Measurements from ENCODE around the gene PIGQ. TPM values are rescaled to one million over a fixed set of nuclear protein-coding genes. Genes with fewer than 3 reads are reported as not detected.

Gene PIGQ
- total RNA-seq, 4 donors from 2014 or later = 10.0 to 56.9 (median 30.7) TPM

DNA sequence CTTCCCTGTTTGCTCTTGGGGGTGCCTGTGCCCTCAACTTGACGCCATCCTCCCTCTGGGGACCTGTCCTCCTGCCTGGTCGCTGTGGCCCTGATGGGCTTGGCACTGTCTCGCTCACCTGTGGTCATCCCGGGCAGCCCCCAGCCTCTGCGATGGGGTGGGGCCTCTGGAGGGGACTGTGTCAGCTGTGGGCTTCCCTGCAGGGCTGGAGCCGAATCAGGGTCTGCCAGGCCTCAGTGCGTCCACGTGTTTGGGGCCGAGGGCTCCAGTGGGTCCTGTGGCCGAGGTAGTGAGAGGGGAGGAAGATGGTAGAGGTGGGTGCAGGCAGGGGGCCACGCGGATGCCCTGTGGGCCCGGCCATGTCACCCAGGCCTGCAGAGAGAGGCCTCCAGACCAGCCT is 8.0 kb downstream of the PIGQ start:
- Histone ChIP-seq H3K4me1 (no peaks in the 10 kb centered on the region), H3K36me3 (no peaks in the 10 kb centered on the region), H3K9me3 (no peaks in the 10 kb centered on the region), H3K4me3 (no peak overlapping the region), H3K27ac (no peak overlapping the region), H3K27me3 (no peaks in the 10 kb centered on the region)
- DNase-seq = no peak
- TF ChIP-seq POLR2A (IDR thresholded peaks at IDR 0.05) = no peak
- intact Hi-C loops (cut with DNase I; ENCODE audit: low total_unique reads) = loop anchor here (10.0 kb wide), 1 partner anchor 87 kb away; the partner anchor contains the start of gene RHOT2

DNA sequence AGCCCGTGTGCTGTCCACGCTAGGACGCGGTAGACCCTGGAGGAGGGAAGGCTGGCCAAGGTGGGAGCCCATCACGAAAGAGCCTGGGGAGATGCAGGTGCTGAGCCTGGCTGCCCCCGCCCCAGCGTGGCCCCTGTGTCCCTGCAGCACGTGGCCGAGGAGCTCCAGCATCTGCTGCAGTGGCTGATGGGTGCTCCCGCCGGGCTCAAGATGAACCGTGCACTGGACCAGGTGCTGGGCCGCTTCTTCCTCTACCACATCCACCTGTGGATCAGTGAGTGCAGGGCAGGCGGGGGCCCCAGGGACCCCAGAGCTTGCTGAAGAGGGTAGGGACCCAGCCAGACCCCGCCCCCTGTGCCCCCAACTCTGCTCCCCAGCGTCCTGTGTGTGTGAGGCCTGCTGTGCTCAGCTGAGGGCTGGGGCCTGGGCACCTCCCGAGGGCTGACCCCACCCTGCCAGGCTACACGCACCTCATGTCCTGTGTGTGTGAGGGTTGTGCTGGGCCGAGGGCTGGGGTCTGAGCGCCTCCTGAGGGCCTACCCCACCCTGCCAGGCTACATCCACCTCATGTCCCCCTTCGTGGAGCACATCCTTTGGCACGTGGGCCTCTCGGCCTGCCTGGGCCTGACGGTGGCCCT is 8.6 kb downstream of the PIGQ start:
- no peak overlapping the region for H3K4me3 ChIP-seq
- H3K27ac ChIP-seq = no peak overlapping the region
- H3K36me3 ChIP-seq = no peaks in the 10 kb centered on the region
- intact Hi-C loops (cut with DNase I; ENCODE audit: low total_unique reads) = loop anchor here (10.0 kb wide), 1 partner anchor 86 kb away; the partner anchor contains the start of gene RHOT2
- H3K9me3 ChIP-seq = no peaks in the 10 kb centered on the region
- DNase-seq = no peak
- H3K4me1 ChIP-seq = no peaks in the 10 kb centered on the region
- TF ChIP-seq CTCF (IDR thresholded peaks at IDR 0.05) (no peak), POLR2A (IDR thresholded peaks at IDR 0.05) (no peak)
- H3K27me3 ChIP-seq = no peaks in the 10 kb centered on the region

DNA sequence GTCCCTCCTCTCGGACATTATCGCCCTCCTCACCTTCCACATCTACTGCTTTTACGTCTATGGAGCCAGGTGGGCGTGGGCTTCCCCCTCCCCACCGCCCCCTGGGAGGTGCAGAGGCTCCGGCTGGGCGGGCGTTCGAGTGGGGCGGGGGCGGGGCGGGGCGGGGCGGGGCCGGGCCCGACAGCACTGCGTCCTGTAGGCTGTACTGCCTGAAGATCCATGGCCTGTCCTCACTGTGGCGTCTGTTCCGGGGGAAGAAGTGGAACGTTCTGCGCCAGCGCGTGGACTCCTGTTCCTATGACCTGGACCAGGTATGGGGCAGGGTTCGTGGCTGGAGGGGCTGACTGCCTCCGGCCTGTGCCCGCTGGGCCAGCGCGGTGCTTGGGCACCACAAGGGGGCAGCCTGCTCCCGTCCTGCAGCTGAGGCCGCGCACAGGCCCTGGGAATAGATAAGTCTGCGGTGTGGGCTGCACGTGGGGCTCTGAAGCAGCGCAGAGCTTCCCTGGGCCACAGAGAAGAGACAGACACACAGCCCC is 9.2 kb downstream of the PIGQ start:
- Histone ChIP-seq H3K4me3 (no peak overlapping the region), H3K4me1 (no peaks in the 10 kb centered on the region), H3K27ac (no peak overlapping the region), H3K27me3 (no peaks in the 10 kb centered on the region), H3K9me3 (no peaks in the 10 kb centered on the region), H3K36me3 (no peaks in the 10 kb centered on the region)
- TF ChIP-seq POLR2A (IDR thresholded peaks at IDR 0.05) (no peak), CTCF (IDR thresholded peaks at IDR 0.05) (peak; percentile 49 to 81 (median 74))
- peak in 1 of 2 donors; percentile 64 for DNase-seq
- intact Hi-C loops (cut with DNase I; ENCODE audit: low total_unique reads) = loop anchor here (10.0 kb wide), 1 partner anchor 86 kb away; the partner anchor contains the start of gene RHOT2

GRCh38 chr16:580141-580945 is 10.6 kb downstream of the PIGQ start:
- DNase-seq = no peak
- Histone ChIP-seq H3K36me3 (no peaks in the 10 kb centered on the region), H3K27ac (no peak overlapping the region), H3K27me3 (no peaks in the 10 kb centered on the region), H3K4me3 (no peak overlapping the region), H3K9me3 (no peaks in the 10 kb centered on the region), H3K4me1 (no peaks in the 10 kb centered on the region)
- TF ChIP-seq POLR2A (IDR thresholded peaks at IDR 0.05) (no peak), CTCF (IDR thresholded peaks at IDR 0.05) (no peak)
- intact Hi-C loops (cut with DNase I; ENCODE audit: low total_unique reads) = no loop called here

DNA sequence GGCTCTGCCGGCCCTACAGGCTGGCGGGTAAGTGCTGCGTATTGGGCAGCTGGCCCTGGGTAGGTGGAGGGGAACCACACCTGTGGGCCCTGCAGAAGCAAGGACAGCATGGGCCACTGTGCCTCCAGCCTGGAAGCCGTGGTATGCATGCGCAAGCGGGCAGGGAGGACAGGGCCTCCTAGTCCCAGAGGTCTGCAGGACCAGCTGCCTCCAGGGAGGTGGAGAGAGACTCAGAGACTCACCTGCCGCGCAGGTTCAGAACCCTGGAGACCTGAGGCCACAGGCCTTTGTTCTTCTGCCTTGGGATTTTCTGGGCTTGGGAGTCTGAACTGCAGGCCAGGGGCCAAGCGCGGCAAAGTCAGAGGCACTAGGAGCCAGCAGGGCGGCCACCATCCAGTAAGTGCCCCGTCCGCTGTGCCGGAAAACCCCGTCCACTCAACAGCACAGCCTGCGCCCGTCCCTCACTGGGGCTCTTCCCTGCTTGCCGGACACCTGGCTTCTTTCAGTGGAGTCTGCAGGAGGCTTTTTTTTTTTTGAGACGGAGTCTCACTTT is 11.3 kb downstream of the PIGQ start:
- no peak for DNase-seq
- intact Hi-C loops (cut with DNase I; ENCODE audit: low total_unique reads) = no loop called here
- Histone ChIP-seq H3K27me3 (no peaks in the 10 kb centered on the region), H3K27ac (no peak overlapping the region), H3K36me3 (no peaks in the 10 kb centered on the region), H3K4me3 (no peak overlapping the region), H3K4me1 (no peaks in the 10 kb centered on the region), H3K9me3 (no peaks in the 10 kb centered on the region)
- TF ChIP-seq POLR2A (IDR thresholded peaks at IDR 0.05) (no peak), CTCF (IDR thresholded peaks at IDR 0.05) (no peak)
